Astrocyte of the hippocampus (primary cell): ENCODE measurements around the gene GCNT1.
"Not testable (repeated sequence)": the region's sequence is repeated elsewhere in the genome, so short reads cannot be mapped to it uniquely, and the experiment has no call there.

ENCODE experiments used
- DNase-seq: peaks from one replicate; pipeline ENCODE4 v3.0.0; 2011; ENCODE audit warnings: low read depth, low spot score

The GCNT1 gene

DNA sequence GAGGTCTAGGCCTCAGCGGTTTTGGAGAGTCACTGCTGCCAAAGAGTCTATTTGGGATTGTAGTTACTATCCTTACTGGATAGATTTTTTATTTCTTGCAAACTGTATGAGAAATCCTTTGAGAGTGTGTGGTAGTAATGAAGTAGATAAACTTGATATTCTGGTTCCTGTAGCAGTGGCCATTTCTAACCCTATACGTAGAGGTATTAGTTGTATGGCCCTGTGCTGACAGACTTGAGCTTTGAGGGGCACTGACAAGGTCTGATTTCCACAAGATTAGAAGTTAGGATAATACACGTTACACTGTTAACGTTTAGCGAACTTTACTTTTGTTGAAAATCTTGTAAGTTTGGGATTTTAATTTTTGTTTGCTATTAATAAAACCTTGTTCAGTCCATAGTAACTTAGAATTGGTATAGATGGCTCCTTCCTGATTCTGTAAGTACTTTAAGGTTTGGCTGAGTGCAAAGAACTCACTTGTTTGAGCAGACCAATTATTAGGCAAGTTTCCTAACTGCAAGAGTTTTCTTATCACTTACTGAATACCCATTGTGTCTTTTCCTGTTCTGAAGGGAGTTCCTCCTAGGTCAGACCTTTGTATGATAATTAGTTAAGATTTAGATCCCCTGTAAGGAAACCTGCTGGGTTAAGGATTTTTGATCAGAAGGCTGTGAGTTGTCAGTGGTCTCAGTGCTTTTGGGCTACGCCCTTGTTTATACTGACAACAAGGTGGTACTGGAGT, 31.4 kb downstream of the GCNT1 start:
- DNase-seq = no peak

- not testable (repeated sequence) for DNase-seq
Measured at GRCh38 chr9:76491056-76491455, 32.1 kb downstream of the GCNT1 start.

GRCh38 chr9:76493496-76493895, 34.5 kb downstream of the GCNT1 start:
- not testable (repeated sequence) for DNase-seq

GRCh38 chr9:76500061-76500460, 41.1 kb downstream of the GCNT1 start:
- no peak for DNase-seq

- DNase-seq = no peak
Measured at GRCh38 chr9:76502746-76503145, 43.8 kb downstream of the GCNT1 start.

DNA sequence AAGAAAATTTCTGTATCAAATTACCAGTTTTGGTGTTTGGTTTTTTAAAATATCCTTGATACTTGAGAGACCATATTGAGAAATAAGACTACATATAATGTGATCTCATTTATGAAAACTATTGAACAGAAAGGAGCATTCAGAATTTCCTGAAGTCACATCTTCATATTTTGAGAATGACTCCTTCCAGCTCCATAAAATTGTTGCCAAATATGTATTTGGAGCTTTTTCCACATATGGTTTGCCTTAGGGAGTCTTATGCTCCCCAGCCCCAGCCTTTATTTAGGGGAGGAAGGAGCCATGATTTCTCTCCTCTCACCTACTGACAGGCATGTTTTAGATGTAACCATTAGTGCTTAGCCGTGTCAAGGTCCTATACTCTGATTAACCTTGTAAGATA, 51.1 kb downstream of the GCNT1 start:
- no peak for DNase-seq

GRCh38 chr9:76510446-76510845, 51.5 kb downstream of the GCNT1 start:
- no peak for DNase-seq

- peak; percentile 61 for DNase-seq
Measured at GRCh38 chr9:76512826-76513225, 53.8 kb downstream of the GCNT1 start.

DNA sequence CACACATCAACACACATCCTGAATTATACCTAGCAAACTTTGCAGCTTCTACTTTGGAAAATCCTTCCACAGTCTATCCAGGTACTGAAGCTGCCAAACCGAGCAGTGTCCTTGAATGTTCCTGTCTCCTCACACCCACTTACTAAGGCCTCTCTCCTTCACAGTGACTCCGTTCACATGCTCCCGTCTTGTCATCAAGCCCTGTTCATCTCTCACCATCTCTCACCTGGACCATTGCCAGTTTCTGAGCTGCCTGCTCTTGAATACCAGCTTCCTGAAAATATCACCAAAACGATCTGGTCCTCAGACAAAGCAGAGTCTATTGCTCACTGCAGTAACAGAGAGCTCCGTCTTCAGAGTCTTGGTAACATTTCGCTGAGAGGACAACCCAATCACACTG, 57.4 kb downstream of the GCNT1 start:
- DNase-seq = peak; percentile 15

DNA sequence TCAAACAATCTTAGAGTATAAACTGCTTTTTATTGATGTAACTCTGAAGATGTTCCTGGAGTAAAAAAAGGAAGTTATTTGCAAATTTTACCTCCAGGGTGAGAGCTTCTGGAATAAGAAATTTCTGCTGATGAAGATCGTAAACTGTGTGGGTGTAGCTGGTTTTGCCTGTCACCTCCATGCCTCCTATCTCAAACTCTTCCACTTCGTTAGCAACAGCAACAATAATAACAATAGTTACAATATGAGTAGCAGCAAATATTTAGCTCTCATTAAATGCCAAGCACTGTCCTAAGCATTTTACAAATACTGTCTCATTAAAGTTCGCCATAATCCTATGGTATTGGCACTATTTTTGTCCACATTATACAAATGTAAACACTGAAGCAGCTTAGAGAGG, 57.9 kb downstream of the GCNT1 start:
- DNase-seq = no peak

- peak; percentile 65 for DNase-seq
Measured at GRCh38 chr9:76519075-76519835, 60.3 kb downstream of the GCNT1 start.

GRCh38 chr9:76521244-76521681, 62.3 kb downstream of the GCNT1 start:
- DNase-seq = peak; percentile 40

- DNase-seq = no peak
Measured at GRCh38 chr9:76521906-76522305, 62.9 kb downstream of the GCNT1 start.

DNA sequence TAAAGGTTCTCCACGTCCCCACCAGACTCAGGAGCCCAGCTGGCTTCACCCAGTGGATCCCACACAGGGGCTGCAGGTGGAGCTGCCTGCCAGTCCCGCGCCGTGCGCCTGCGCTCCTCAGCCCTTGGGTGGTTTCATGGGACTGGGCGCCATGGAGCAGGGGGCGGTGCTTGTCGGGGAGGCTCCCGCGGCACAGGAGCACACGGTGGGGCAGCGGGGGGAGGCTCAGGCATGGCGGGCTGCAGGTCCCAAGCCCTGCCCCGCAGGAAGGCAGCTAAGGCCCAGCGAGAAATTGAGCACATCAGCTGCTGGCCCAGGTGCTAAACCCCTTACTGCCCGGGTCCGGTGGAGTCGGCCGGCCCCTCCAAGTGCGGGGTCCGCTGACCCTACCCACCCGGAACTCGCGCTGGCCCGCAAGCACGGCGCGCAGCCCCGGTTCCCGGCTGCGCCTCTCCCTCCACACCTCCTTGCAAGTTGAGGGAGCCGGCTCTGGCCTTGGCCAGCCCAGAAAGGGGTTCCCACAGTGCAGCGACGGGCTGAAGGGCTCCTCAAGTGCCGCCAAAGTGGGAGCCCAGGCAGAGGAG, 64.7 kb downstream of the GCNT1 start:
- not testable (repeated sequence) for DNase-seq

GRCh38 chr9:76525196-76525595, 66.2 kb downstream of the GCNT1 start:
- no peak for DNase-seq

DNA sequence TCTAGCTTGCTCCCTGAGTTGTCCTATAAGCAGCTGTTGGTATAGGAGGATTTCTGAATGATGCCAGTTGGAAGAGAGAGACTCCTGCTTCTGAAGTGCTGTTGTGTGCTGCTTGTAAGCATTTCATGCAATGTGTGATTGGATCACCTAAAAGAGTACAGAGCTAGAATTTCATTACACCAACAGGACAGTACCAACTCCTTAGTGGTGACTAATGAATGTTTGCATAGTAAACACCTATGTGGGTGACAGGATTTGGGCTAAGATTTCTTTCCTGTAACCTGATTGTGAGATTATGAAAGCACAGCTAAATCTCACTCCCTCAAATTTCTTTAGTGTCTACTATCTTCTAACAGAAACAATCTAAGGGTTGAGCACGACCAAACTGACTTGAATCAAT, 67.0 kb downstream of the GCNT1 start:
- no peak for DNase-seq

DNA sequence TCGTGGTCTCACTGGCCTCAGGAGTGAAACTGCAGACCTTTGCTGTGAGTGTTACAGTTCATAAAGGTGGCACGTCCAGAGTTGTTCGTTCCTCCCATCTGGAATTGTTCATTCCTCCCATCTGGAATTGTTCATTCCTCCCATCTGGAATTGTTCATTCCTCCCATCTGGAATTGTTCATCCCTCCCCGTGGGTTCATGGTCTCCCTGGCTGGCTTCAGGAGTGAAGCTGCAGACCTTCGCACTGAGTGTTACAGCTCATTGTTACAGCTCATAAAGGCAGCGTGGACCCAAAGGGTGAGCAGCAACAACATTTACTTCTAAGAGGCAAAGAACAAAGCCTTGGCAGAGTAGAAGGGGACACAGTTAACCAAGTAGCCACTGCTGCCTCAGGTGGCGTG, 69.1 kb downstream of the GCNT1 start:
- no peak for DNase-seq

GRCh38 chr9:76528642-76529190, 69.7 kb downstream of the GCNT1 start:
- no peak for DNase-seq

- DNase-seq = no peak
Measured at GRCh38 chr9:76529653-76530052, 70.7 kb downstream of the GCNT1 start.

GRCh38 chr9:76530458-76531110, 71.6 kb downstream of the GCNT1 start:
- peak; percentile 43 for DNase-seq

DNA sequence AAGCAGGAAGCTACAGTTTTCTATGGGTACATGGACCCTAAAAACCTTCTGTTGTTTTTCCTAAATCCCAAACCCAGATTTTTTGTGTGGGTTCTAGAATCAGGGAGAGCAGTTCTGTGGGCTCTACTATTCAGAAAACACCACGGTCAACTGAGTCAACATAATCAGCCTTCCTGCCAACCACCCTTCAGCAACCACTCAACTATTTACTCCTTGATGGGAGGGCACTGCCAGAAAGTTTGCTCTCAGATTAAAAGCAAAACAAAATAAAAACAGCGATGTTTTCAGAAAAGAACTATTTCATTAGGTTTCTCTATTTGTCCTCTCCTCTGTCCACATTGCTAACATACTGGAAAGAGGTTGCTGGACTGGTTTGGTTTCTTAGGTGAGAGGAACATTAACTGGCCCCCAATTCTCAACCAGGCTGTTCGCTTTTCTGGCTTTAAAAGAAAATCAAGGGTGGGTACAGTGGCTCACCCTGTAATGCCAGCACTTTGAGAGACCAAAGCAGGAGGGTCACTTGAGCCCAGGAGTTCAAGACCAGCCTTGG, 72.3 kb downstream of the GCNT1 start:
- peak; percentile 15 for DNase-seq

GRCh38 chr9:76532877-76533276, 73.9 kb downstream of the GCNT1 start:
- DNase-seq = peak; percentile 9
